Kidney tubule cell (primary cell): ENCODE results near the gene SDE2.
A peak's percentile ranks its signal among the peaks of the same experiment; 100 is the strongest.
"Not testable (repeated sequence)": the region's sequence is repeated elsewhere in the genome, so short reads cannot be mapped to it uniquely, and the experiment has no call there.

Experiments used
- DNase-seq: peaks from one replicate; pipeline ENCODE4 v3.0.0-alpha.2; 2018; ENCODE audit warnings: low spot score

SDE2 gene

GRCh38 chr1:225999227-225999911 lies at the start of gene SDE2:
SDE2 (minus strand) TSS chr1:225999343; CDS start chr1:225999312, 31 bp downstream.
- peak; percentile 99 for DNase-seq

GRCh38 chr1:226048886-226049285 lies 49.7 kb upstream of the SDE2 start:
- no peak for DNase-seq

- peak; percentile 39 for DNase-seq
Observed at GRCh38 chr1:226047495-226047894, 48.4 kb upstream of the SDE2 start.

GRCh38 chr1:226046240-226046639 lies 47.1 kb upstream of the SDE2 start:
- peak; percentile 45 for DNase-seq

GRCh38 chr1:226044514-226045101 lies 45.5 kb upstream of the SDE2 start:
- no peak for DNase-seq

GRCh38 chr1:226041419-226041818 lies 42.3 kb upstream of the SDE2 start:
- DNase-seq, result no peak

- DNase-seq, result no peak
Observed at GRCh38 chr1:226038661-226039060, 39.5 kb upstream of the SDE2 start.

GRCh38 chr1:226035915-226036314 lies 36.8 kb upstream of the SDE2 start:
- DNase-seq, result no peak

- DNase-seq, result no peak
Observed at GRCh38 chr1:226034482-226034881, 35.3 kb upstream of the SDE2 start.

GRCh38 chr1:226033991-226034390 lies 34.8 kb upstream of the SDE2 start:
- DNase-seq, result no peak

- DNase-seq, result no peak
Observed at GRCh38 chr1:226033582-226033981, 34.4 kb upstream of the SDE2 start.

- DNase-seq, result no peak
Observed at GRCh38 chr1:226029568-226030225, 30.6 kb upstream of the SDE2 start.

- no peak for DNase-seq
Observed at GRCh38 chr1:226029093-226029496, 30.0 kb upstream of the SDE2 start.

- no peak for DNase-seq
Observed at GRCh38 chr1:226027538-226028217, 28.5 kb upstream of the SDE2 start.

- no peak for DNase-seq
Observed at GRCh38 chr1:226026833-226027232, 27.7 kb upstream of the SDE2 start.

- DNase-seq, result no peak
Observed at GRCh38 chr1:226023735-226024134, 24.6 kb upstream of the SDE2 start.

- no peak for DNase-seq
Observed at GRCh38 chr1:226021801-226022200, 22.7 kb upstream of the SDE2 start.

GRCh38 chr1:226021401-226021800 lies 22.3 kb upstream of the SDE2 start:
- DNase-seq, result no peak

GRCh38 chr1:226019572-226019971 lies 20.4 kb upstream of the SDE2 start:
- DNase-seq, result no peak

- DNase-seq, result no peak
Observed at GRCh38 chr1:226017070-226017469, 17.9 kb upstream of the SDE2 start.

GRCh38 chr1:226009650-226010044 lies 10.5 kb upstream of the SDE2 start:
- DNase-seq, result no peak

GRCh38 chr1:226007126-226007892 lies 8.2 kb upstream of the SDE2 start:
- not testable (repeated sequence) for DNase-seq
